KMS-11 (cell line): Measurements from ENCODE around the gene RPE65.
"Not testable (repeated sequence)": the region's sequence is repeated elsewhere in the genome, so short reads cannot be mapped to it uniquely, and the experiment has no call there.

Experiments
- H2AFZ ChIP-seq: fragments of 200-600 bp; sonication (generic); 2 replicates; pipeline ENCODE4 v1.6.1; 2016; ENCODE audit warnings: antibody characterized with exemption, mixed run types, low read depth
- H3K27ac ChIP-seq: fragments of 200-600 bp; sonication (generic); 2 replicates; pipeline ENCODE4 v1.6.1; 2016; ENCODE audit warnings: mild to moderate bottlenecking, mixed run types
- H3K27me3 ChIP-seq: fragments of 200-600 bp; sonication (generic); 2 replicates; pipeline ENCODE4 v1.6.1; 2017; ENCODE audit warnings: mild to moderate bottlenecking, low read depth, mixed run types, moderate library complexity; ENCODE audit not compliant: insufficient read depth
- H3K36me3 ChIP-seq: fragments of 200-600 bp; sonication (generic); 2 replicates; pipeline ENCODE4 v1.6.1; 2017; ENCODE audit warnings: mild to moderate bottlenecking, mixed run types; ENCODE audit not compliant: insufficient read depth
- H3K4me1 ChIP-seq: fragments of 200-600 bp; sonication (generic); 2 replicates; pipeline ENCODE4 v1.6.1; 2016; ENCODE audit warnings: mild to moderate bottlenecking, low read depth, mixed run types; ENCODE audit not compliant: poor library complexity, severe bottlenecking
- H3K4me2 ChIP-seq: fragments of 200-600 bp; sonication (generic); 2 replicates; pipeline ENCODE4 v1.7.0; 2016; ENCODE audit warnings: mild to moderate bottlenecking, mixed run types
- H3K4me3 ChIP-seq: fragments of 200-600 bp; sonication (generic); IDR thresholded peaks from 2 replicates; pipeline ENCODE4 v1.6.1; 2017; ENCODE audit warnings: low read depth, low read length, mixed read lengths; ENCODE audit not compliant: insufficient read depth
- H3K79me2 ChIP-seq: fragments of 200-600 bp; sonication (generic); 2 replicates; pipeline ENCODE4 v1.6.1; 2016; ENCODE audit warnings: low read depth, mixed run types; ENCODE audit not compliant: insufficient read depth
- H3K9ac ChIP-seq: fragments of 200-600 bp; sonication (generic); 2 replicates; pipeline ENCODE4 v1.6.1; 2016; ENCODE audit warnings: mild to moderate bottlenecking, mixed run types
- H4K20me1 ChIP-seq: fragments of 200-600 bp; sonication (generic); 2 replicates; pipeline ENCODE4 v1.6.1; 2016; ENCODE audit warnings: mild to moderate bottlenecking, mixed run types; ENCODE audit not compliant: insufficient read depth
- CTCF ChIP-seq: fragments of 200-600 bp; sonication (generic); conservative IDR thresholded peaks from 2 replicates; pipeline ENCODE4 v1.6.1; 2017; ENCODE audit warnings: low read depth, mild to moderate bottlenecking, antibody characterized with exemption, low read length, moderate library complexity, mixed read lengths

RPE65 gene

GRCh38 chr1:68401506-68401905 is 48.2 kb downstream of the RPE65 start:
- Histone ChIP-seq H3K27ac (no peak overlapping the region), H2AFZ (no peak overlapping the region)
- TF ChIP-seq CTCF, result no peak

DNA sequence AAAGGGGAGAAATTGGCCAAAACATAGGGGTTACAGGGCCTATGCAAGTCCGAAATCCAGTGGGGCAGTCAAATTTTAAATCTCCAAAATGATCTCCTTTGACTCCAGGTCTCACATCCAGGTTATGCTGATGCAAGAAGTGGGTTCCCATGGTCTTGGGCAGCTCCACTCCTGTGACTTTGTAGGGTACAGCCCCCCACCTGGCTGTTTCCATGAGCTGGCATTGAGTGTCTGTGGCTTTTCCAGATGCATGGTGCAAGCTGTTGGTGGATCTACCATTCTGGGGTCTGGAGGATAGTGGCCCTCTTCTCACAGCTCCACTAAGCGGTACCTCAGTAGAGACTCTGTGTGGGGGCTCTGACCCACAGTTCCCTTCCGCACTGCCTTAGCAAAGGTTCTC is 54.2 kb downstream of the RPE65 start:
- H2AFZ ChIP-seq, H3K27ac ChIP-seq, H3K9ac ChIP-seq, H3K4me1 ChIP-seq, H3K27me3 ChIP-seq, H4K20me1 ChIP-seq, H3K36me3 ChIP-seq, H3K4me3 ChIP-seq, H3K79me2 ChIP-seq, H3K4me2 ChIP-seq: not testable (repeated sequence)

More at GRCh38 chr1:68401506-68401905, 48.2 kb downstream of the RPE65 start:
- Histone ChIP-seq H3K79me2 (no peaks in the 10 kb centered on the region), H3K9ac (no peak overlapping the region), H3K4me3 (no peak overlapping the region), H3K36me3 (no peaks in the 10 kb centered on the region), H3K4me2 (no peak overlapping the region), H4K20me1 (no peaks in the 10 kb centered on the region), H3K4me1 (no peaks in the 10 kb centered on the region), H3K27me3 (no peaks in the 10 kb centered on the region)

GRCh38 chr1:68392474-68392873 is 57.3 kb downstream of the RPE65 start:
- H3K4me2 ChIP-seq, H2AFZ ChIP-seq, H3K4me3 ChIP-seq, H3K4me1 ChIP-seq, H3K27me3 ChIP-seq, H3K79me2 ChIP-seq, H3K27ac ChIP-seq, H3K9ac ChIP-seq, H3K36me3 ChIP-seq, H4K20me1 ChIP-seq: not testable (repeated sequence)

DNA sequence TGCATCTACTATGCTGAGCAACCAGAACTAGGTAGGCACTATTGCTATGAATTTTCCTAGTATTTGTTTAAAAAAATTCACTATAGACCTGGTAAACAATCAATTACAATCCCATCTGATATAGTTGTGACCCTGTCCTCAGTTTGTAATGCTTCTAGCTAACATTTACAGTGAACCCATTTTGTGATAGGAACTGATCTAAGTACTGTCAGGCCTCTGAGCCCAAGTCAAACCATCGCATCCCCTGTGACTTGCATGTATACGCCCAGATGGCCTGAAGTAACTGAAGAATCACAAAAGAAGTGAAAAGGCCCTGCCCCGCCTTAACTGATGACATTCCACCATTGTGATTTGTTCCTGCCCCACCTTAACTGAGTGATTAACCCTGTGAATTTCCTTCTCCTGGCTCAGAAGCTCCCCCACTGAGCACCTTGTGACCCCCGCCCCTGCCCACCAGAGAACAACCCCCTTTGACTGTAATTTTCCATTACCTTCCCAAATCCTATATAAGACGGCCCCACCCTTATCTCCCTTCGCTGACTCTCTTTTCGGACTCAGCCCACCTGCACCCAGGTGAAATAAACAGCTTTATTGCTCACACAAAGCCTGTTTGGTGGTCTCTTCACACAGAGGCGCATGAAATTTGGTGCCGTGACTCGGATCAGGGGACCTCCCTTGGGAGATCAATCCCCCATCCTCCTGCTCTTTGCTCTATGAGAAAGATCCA is 63.8 kb downstream of the RPE65 start:
- not testable (repeated sequence) for H3K27ac ChIP-seq, H3K27me3 ChIP-seq, H3K79me2 ChIP-seq, H4K20me1 ChIP-seq, H3K4me1 ChIP-seq, H3K4me2 ChIP-seq, H3K9ac ChIP-seq, H3K4me3 ChIP-seq, H3K36me3 ChIP-seq, H2AFZ ChIP-seq

DNA sequence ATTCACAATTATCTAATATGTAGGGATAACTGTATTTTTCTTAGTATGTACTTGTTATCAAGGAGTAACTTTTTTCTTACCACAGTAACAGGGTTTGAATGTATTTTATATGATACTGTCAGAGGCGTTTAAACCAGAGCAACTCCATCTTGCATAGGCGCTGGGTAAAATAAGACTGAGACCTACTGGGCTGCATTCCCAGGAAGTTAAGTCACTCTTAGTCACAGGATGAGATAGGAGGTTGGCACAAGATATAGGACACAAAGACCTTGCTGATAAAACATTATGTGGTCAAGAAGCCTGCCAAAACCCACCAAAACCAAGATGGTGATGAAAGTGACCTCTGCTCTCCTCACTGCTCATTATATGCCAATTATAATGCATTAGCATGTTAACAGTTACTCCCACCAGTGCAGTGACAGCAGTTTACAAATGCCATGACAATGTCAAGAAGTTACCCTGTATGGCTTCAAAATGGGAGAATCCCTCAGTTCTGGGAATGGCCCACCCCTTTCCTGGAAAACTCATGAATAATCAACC is 64.8 kb downstream of the RPE65 start:
- Histone ChIP-seq H4K20me1 (no peaks in the 10 kb centered on the region), H2AFZ (no peak overlapping the region), H3K4me3 (no peak overlapping the region), H3K27me3 (no peaks in the 10 kb centered on the region), H3K4me2 (no peak overlapping the region), H3K79me2 (no peaks in the 10 kb centered on the region), H3K36me3 (no peaks in the 10 kb centered on the region), H3K4me1 (no peaks in the 10 kb centered on the region), H3K27ac (no peak overlapping the region), H3K9ac (no peak overlapping the region)
- TF ChIP-seq CTCF, result no peak

- Histone ChIP-seq H3K4me3 (no peak overlapping the region), H3K27ac (no peak overlapping the region), H3K4me2 (no peak overlapping the region), H3K36me3 (no peaks in the 10 kb centered on the region), H3K79me2 (no peaks in the 10 kb centered on the region), H2AFZ (no peak overlapping the region), H3K9ac (no peak overlapping the region), H3K4me1 (no peaks in the 10 kb centered on the region), H4K20me1 (no peaks in the 10 kb centered on the region), H3K27me3 (no peaks in the 10 kb centered on the region)
- no peak for TF ChIP-seq CTCF
These were observed 65.4 kb downstream of the RPE65 start for GRCh38 chr1:68384321-68384813.
